Body of pancreas (tissue), 4 donors: ENCODE measurements around the gene TTC28. TPM values are rescaled to one million over a fixed set of nuclear protein-coding genes. Genes with fewer than 3 reads are reported as not detected.

Experiments
- ATAC-seq: fragments of 150-250 bp; one replicate; pipeline ENCODE4 v1.9.1; 2016
- DNase-seq, 4 donors: peaks; one replicate each; pipeline ENCODE4 v3.0.0-alpha.2; 2019
- H3K27ac ChIP-seq, 4 donors: fragments of 200-600 bp; sonication (generic); 1 replicate in 3 of 4; 2 replicates in 1 of 4; pipeline versions ENCODE4 v1.5.1 to v1.6.1; 2016 to 2019; ENCODE audit warnings: mild to moderate bottlenecking in 1 of 4, mixed read lengths in 1 of 4, moderate library complexity in 1 of 4
- H3K27me3 ChIP-seq, 2 donors: fragments of 200-600 bp; sonication (generic); one replicate each; pipeline ENCODE4 v1.6.0; 2016; ENCODE audit warnings: mild to moderate bottlenecking in 1 of 2
- H3K36me3 ChIP-seq, 2 donors: fragments of 200-600 bp; sonication (generic); replicated peaks in 1 of 2; 2 replicates each; pipeline ENCODE4 v1.5.1; 2016; ENCODE audit warnings: low read depth in 2 of 2; ENCODE audit not compliant: insufficient read depth in 1 of 2
- H3K4me1 ChIP-seq: fragments of 200-600 bp; sonication (generic); one replicate; pipeline ENCODE4 v1.6.0; 2016
- H3K4me3 ChIP-seq, 2 donors: fragments of 200-600 bp; sonication (generic); 1 replicate in 1 of 2; 2 replicates in 1 of 2; pipeline ENCODE4 v1.5.1; 2016 to 2019
- H3K9me3 ChIP-seq, 3 donors: fragments of 200-600 bp; sonication (generic); 1 replicate in 2 of 3; 2 replicates in 1 of 3; pipeline ENCODE4 v1.5.1; 2016
- CTCF ChIP-seq, 7 experiments: fragments of 450-650 bp in 4 of 7; fragments of 200-600 bp in 3 of 7; sonication (generic) in 3 of 7; IDR thresholded peaks; one replicate each; pipeline ENCODE4 v1.5.1; 2016 to 2019; ENCODE audit warnings: antibody characterized with exemption in 7 of 7
- POLR2A ChIP-seq, 3 donors: fragments of 450-650 bp; IDR thresholded peaks; one replicate each; pipeline ENCODE4 v1.6.1; 2016; ENCODE audit warnings: antibody characterized with exemption in 3 of 3, mild to moderate bottlenecking in 2 of 3
- WGBS, 2 donors: methylation state at CpG; one replicate each; pipeline ENCODE4 v1.1.5; 2017; 5-methylcytosine and 5-hydroxymethylcytosine counted together
- intact Hi-C: fragments of 100-400 bp; cut with DNase I; formaldehyde crosslinking; loops from one replicate; pipeline ENCODE4 v1.15.1; 2023
- total RNA-seq, 2 donors: library from RNA; depleted of rRNA; stranded (reverse); fragments of >200 nt; gene quantifications; one replicate each; pipeline ENCODE4 v1.1.0, GENCODE V29; 2016

The TTC28 gene
- total RNA-seq, 2 donors from 2014 or later, result 21.0 to 87.3 TPM

- intact Hi-C loops, result no loop called here
- H3K36me3 ChIP-seq, result no peaks in the 10 kb centered on the region
- 91 to 92% methylated on average over 2 of the region's 2 CpGs for WGBS, 2 donors
- no peaks in the 10 kb centered on the region for H3K9me3 ChIP-seq
- ATAC-seq, result no peak
- H3K27ac ChIP-seq, result no peak overlapping the region
- DNase-seq, result no peak
- no peak overlapping the region for H3K4me3 ChIP-seq
- no peaks in the 10 kb centered on the region for H3K27me3 ChIP-seq
- no peaks in the 10 kb centered on the region for H3K4me1 ChIP-seq
- no peak for TF ChIP-seq POLR2A (IDR thresholded peaks at IDR 0.05)
- no peak for TF ChIP-seq CTCF (IDR thresholded peaks at IDR 0.05)
These were observed 471.6 kb downstream of the TTC28 start for GRCh38 chr22:28208036-28208435.

DNA sequence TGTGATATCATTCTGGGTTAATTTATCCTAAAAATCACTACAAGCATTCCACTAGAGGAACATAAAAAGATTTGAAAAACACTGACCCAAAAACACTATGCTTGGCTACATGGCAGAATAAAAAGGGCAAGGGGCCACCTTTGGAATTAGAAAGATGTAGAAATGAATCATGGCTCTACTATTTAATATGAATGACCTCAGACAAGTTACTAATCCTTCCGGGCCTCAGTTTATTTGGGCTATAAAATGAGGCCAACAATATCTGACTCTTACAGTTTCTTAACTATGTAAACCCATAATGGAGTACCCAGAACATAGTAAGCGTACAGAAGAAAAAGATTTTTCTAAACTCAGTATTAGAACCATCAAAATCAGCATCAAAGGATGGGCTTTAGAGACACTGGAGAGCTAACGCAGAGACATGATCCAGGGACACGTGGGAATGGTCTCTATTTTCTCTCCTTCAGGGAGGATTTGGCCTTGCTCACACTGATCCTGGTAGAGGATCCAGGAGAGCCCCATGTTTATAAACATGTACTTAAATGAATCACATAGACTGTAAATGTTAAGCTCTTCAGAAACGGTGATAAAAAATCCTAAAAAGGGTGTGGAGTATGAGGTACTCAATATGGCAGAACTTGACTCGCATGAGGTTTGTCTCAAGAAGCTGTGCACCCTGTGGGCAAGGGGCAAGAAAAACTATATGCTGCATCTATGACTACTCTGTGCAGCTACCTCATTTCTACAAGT lies 472.2 kb downstream of the TTC28 start:
- no peaks in the 10 kb centered on the region for H3K4me1 ChIP-seq
- TF ChIP-seq CTCF (IDR thresholded peaks at IDR 0.05), result no peak
- TF ChIP-seq POLR2A (IDR thresholded peaks at IDR 0.05), result no peak
- no peaks in the 10 kb centered on the region for H3K9me3 ChIP-seq
- ATAC-seq (no peak), DNase-seq (no peak)
- 88 to 95% methylated on average over 6 of the region's 6 CpGs for WGBS, 2 donors
- H3K4me3 ChIP-seq, result no peak overlapping the region
- H3K27me3 ChIP-seq, result no peaks in the 10 kb centered on the region
- no peaks in the 10 kb centered on the region for H3K36me3 ChIP-seq
- intact Hi-C loops, result no loop called here
- H3K27ac ChIP-seq, result no peak overlapping the region

GRCh38 chr22:28205926-28206325 lies 473.7 kb downstream of the TTC28 start:
- TF ChIP-seq CTCF (IDR thresholded peaks at IDR 0.05), result no peak
- 94 to 96% methylated on average over 1 of the region's 1 CpG for WGBS, 2 donors
- no peaks in the 10 kb centered on the region for H3K9me3 ChIP-seq
- ATAC-seq, result no peak
- H3K4me1 ChIP-seq, result no peaks in the 10 kb centered on the region
- no peaks in the 10 kb centered on the region for H3K36me3 ChIP-seq
- no peak for DNase-seq
- H3K27ac ChIP-seq, result no peak overlapping the region
- no peak overlapping the region for H3K4me3 ChIP-seq
- H3K27me3 ChIP-seq, result no peaks in the 10 kb centered on the region
- intact Hi-C loops, result no loop called here

GRCh38 chr22:28204382-28204781 lies 475.3 kb downstream of the TTC28 start:
- no peak for TF ChIP-seq CTCF (IDR thresholded peaks at IDR 0.05)
- TF ChIP-seq POLR2A (IDR thresholded peaks at IDR 0.05), result no peak
- WGBS, 2 donors, result 58 to 60% methylated on average over 1 of the region's 1 CpG
- no peak for DNase-seq
- Histone ChIP-seq H3K4me3 (no peak overlapping the region), H3K9me3 (no peaks in the 10 kb centered on the region), H3K27ac (no peak overlapping the region), H3K4me1 (no peaks in the 10 kb centered on the region), H3K27me3 (no peaks in the 10 kb centered on the region), H3K36me3 (no peaks in the 10 kb centered on the region)
- no peak for ATAC-seq
- intact Hi-C loops, result no loop called here

DNA sequence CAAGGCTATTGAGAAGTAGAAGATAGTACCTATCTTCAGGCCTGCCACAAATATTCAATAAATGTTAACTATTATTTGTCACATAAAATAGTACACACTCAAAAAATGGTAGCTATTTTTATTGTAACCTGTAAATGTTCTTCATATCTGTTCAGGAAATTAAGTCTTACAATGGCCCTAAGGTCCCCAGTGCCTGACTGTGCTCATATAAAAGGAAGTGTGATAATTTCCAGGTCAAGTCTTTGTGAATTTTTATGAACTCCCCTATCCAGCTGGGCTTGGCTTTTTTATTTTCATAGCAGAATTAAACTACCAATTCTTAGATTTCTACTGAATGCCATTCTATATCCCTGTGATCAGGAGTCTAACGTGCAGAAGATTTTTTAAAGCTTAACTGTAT lies 476.4 kb downstream of the TTC28 start:
- no peak for DNase-seq
- H3K36me3 ChIP-seq, result no peaks in the 10 kb centered on the region
- intact Hi-C loops, result no loop called here
- H3K27ac ChIP-seq, result no peak overlapping the region
- H3K4me1 ChIP-seq, result no peaks in the 10 kb centered on the region
- H3K9me3 ChIP-seq, result no peaks in the 10 kb centered on the region
- no peak for TF ChIP-seq POLR2A (IDR thresholded peaks at IDR 0.05)
- no peak for TF ChIP-seq CTCF (IDR thresholded peaks at IDR 0.05)
- H3K4me3 ChIP-seq, result no peak overlapping the region
- WGBS, 2 donors, result 89 to 100% methylated on average over 1 of the region's 1 CpG
- H3K27me3 ChIP-seq, result no peaks in the 10 kb centered on the region
- no peak for ATAC-seq
